ENCODE data around the gene WDR4.
"Not testable (repeated sequence)": the region's sequence is repeated elsewhere in the genome, so short reads cannot be mapped to it uniquely, and the experiment has no call there.

Gene WDR4

DNA sequence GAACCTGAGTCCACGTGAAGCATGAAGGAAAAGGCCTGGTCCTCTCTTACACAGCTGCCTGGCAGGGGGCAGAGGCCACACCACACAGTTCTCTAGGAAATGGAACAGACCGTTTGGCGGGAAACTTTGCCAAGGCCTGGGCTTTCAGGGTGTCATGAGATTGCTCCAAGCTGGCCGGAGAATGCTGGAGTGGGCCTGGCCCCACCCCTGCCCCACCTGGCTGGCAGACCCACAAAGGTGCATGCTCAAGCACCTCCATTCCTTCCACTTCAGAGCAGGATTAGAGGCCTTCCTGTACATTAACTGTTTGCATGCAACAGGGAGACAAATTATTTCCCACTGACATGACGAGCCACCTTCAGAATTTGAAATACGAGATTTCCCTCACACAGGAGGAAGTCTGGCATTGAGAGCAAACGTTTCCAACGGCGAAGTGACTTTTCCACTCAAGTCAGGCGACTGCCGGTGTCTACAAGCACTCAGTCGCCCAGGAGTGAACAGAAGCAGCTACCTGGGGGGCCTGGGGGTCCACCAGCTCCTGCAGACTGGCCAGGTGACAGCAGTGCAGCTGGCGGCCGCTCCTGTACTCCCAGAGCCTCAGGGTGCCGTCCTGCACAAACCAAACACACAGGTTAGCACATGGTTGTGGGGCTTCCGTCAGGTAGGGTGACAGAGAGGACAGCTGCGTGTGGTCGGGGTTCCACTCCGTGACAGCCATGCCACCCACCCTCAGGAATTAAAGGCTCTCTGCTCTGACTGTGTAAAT lies 24.0 kb downstream of the WDR4 start:
- Histone ChIP-seq H3K36me3 (ENCODE audit: insufficient read depth, low read length) (peaks cover 80% of the 10 kb centered on the region), H3K4me3 (ENCODE audit: low read length) (no peak overlapping the region), H3K27me3 (ENCODE audit: insufficient read depth, low read length) (no peaks in the 10 kb centered on the region), H3K9me3 (ENCODE audit: low read length) (no peaks in the 10 kb centered on the region), H3K4me1 (ENCODE audit: insufficient read depth, low read length) (no peaks in the 10 kb centered on the region), H2AFZ (ENCODE audit: low read depth, low read length) (no peak overlapping the region)

DNA sequence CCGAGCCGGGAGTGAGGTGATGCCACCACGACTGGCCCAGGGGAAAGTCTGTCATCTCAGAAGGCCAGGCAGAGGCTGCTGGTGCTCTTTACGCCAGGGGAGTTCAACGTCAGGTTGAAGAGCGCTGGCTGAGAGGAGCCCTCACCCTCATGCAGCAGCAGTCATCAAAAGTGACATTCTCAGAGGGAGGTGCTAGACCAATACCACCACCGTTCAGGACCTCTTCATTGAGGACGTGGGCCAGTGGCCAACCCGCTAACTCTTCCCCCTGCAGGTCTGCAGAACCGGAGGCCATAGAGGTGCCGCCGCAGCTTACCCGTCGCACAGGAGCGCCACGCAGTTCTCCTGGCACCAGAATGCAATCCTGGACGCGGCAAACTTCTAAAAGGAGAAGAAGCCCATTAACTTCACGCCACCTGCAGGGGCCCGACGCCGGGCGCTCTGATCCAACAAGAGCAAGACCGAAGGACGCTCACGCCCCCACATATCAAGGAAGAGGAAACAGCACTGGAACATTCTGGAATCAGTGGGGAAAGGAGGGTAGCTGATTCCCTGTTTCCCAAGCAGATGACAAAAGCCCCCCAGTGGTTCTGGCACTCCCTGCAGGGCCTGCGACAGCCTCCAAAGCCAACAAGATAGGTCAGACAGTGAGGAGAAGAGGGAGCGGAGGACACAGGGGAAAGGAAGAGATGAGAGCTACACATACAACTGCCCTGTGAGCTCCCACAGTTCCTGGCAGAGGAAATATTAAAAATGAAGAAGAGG lies 24.9 kb downstream of the WDR4 start:
- peaks cover 80% of the 10 kb centered on the region for H3K36me3 ChIP-seq (ENCODE audit: insufficient read depth, low read length)
- no peak overlapping the region for H3K4me3 ChIP-seq (ENCODE audit: low read length)
- H3K27me3 ChIP-seq (ENCODE audit: insufficient read depth, low read length) = no peaks in the 10 kb centered on the region
- no peak overlapping the region for H2AFZ ChIP-seq (ENCODE audit: low read depth, low read length)
- no peaks in the 10 kb centered on the region for H3K9me3 ChIP-seq (ENCODE audit: low read length)
- no peaks in the 10 kb centered on the region for H3K4me1 ChIP-seq (ENCODE audit: insufficient read depth, low read length)

DNA sequence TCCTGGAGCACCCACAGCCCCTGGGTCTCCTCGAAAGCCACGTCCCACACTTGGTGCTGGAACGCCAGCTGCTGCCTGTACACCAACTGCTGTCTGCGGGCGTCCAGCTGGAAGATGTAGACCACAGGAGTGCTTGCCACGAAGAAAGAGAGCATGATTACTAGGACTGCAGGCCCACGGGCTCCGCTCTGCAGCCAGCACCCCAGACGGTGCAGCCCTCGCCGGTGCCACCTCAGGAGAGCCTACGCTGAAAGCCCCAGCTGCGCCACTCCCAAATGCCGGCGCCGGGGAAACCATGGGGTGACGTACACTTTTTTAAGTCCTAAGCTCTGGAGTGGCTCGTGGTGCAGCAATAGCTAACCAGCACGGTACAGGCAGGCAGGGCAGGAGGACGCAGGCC lies 25.7 kb downstream of the WDR4 start:
- H3K9me3 ChIP-seq (ENCODE audit: low read length) = no peaks in the 10 kb centered on the region
- no peak overlapping the region for H3K4me3 ChIP-seq (ENCODE audit: low read length)
- peaks cover 82% of the 10 kb centered on the region for H3K36me3 ChIP-seq (ENCODE audit: insufficient read depth, low read length)
- no peaks in the 10 kb centered on the region for H3K27me3 ChIP-seq (ENCODE audit: insufficient read depth, low read length)
- H3K4me1 ChIP-seq (ENCODE audit: insufficient read depth, low read length) = no peaks in the 10 kb centered on the region
- H2AFZ ChIP-seq (ENCODE audit: low read depth, low read length) = no peak overlapping the region

DNA sequence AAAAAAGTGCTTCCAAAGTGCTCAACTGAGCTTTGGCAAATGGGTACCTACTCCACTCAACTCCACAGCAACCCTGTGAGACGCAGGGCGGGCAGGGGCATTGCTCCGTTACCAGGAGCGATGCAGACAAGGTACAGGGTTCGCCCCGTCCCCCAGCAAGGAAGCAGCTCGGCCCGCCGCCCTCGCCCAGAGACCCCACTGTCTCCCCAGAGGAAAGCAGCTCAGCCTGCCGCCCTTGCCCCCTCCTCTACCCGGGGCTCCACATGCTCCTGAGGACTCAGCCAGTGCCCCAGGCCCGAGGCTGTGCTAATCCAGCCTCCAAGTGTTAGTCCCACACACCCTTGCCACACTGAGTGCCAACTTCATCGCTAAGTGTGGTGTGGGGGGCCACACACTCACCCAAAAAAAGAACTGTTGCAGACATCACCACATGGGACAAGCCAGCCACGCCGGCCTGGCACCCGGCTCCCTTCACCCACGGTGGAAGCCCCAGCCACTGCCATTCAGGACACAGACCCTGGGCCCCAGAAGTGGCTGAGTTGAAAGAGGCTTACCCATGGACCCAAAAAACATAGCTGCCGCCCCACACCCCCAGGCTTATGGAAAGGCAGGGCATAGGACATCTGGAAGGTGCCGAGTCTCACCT lies 26.3 kb downstream of the WDR4 start:
- H3K4me1 ChIP-seq (ENCODE audit: insufficient read depth, low read length) = no peaks in the 10 kb centered on the region
- H3K36me3 ChIP-seq (ENCODE audit: insufficient read depth, low read length) = peaks cover 76% of the 10 kb centered on the region

DNA sequence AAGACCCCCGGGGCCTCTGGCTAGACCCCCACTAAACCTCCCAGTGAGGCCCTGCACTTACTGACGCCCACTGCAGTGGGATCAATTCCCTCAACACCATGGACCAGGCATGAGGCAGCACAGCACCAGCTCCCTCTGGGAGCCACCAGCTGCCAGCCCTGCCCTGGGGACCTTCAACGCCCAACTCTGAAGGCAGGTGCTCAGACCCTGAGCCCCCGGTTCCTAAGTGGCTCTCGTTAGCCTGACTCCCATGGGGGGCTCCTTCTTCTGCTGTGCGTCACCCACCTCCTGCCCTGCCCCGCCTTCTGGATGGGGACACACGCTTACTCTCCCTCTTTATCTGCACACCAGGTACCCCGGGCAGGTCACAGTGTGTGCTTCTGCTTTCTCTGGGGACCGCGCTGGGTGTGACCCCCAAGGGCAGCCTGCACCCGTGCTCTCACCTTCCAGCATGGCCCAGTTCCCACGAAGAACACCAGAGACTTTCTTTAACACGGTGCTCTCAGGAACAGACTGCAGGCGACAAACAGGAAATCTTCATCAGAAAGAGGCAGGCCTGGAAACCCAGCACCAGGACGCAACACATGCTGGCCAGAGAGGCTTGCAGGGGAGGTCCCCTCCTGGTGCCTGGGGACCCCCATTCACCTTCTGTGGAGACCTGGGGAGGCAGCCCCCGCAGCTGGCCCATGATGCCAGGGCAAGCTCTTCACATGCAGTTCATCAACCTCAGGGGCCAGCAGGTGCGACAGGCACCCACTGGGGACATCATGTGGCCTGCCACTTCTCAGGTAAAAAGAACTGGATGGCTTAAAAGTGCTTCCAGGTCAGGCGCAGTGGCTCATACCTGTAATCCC lies 27.3 kb downstream of the WDR4 start:
- Histone ChIP-seq H3K36me3 (ENCODE audit: insufficient read depth, low read length) (peaks cover 77% of the 10 kb centered on the region), H3K9me3 (ENCODE audit: low read length) (no peaks in the 10 kb centered on the region), H3K4me3 (ENCODE audit: low read length) (no peak overlapping the region), H3K4me1 (ENCODE audit: insufficient read depth, low read length) (no peaks in the 10 kb centered on the region), H3K27me3 (ENCODE audit: insufficient read depth, low read length) (no peaks in the 10 kb centered on the region), H2AFZ (ENCODE audit: low read depth, low read length) (no peak overlapping the region)

More for the DNA sequence above, 26.3 kb downstream of the WDR4 start:
- H3K9me3 ChIP-seq (ENCODE audit: low read length) = no peaks in the 10 kb centered on the region
- no peaks in the 10 kb centered on the region for H3K27me3 ChIP-seq (ENCODE audit: insufficient read depth, low read length)
- no peak overlapping the region for H2AFZ ChIP-seq (ENCODE audit: low read depth, low read length)
- H3K4me3 ChIP-seq (ENCODE audit: low read length) = no peak overlapping the region

DNA sequence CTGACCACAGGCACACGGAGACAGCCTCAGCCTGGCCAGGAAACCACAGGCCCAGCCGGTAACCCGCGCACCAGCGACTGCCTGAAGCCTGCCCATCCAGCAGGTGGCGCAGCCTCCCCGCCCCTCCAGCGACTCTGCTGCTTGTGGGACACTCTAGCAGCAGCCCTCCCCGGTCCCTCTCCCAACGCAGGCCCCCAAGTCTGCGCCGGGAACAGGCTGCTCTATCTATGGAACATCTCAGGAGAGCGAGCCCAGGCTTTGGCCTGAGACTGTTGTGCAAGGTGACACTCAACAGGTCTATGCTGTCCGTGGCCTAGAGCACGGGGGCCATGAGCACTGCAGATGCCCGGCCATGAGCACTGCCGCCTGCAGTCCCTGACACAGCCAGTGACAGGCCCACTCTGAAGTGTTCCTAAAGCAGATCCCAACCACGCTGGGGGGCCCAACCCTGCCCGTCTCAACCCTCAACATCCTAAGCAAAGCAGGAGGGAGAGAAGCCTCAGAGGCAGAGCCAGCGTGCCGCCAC lies 28.4 kb downstream of the WDR4 start:
- Histone ChIP-seq H3K4me1 (ENCODE audit: insufficient read depth, low read length) (no peaks in the 10 kb centered on the region), H3K9me3 (ENCODE audit: low read length) (no peaks in the 10 kb centered on the region), H3K4me3 (ENCODE audit: low read length) (no peak overlapping the region), H3K27me3 (ENCODE audit: insufficient read depth, low read length) (no peaks in the 10 kb centered on the region), H3K36me3 (ENCODE audit: insufficient read depth, low read length) (peaks cover 76% of the 10 kb centered on the region), H2AFZ (ENCODE audit: low read depth, low read length) (no peak overlapping the region)

DNA sequence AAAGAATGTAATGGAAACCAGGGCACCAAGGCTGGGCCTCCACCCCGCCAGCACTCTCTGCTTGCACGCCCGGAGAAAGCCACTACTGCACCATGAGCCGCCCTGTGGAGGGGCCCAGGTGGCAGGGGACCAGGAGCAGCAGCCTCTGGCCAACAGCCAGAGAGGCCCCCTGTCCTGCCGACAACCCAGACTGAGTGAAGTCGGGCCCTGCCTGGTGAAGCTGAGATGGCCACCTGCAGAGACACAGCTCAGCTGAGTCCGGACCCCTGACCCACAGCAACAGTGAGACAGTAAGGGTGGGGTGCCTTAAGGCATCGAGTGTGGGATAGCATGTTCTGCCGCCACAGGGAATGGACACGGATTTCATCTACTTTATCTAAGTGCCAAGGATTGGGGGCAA lies 28.9 kb downstream of the WDR4 start:
- Histone ChIP-seq H3K4me1 (ENCODE audit: insufficient read depth, low read length) (peaks cover under 1% of the 10 kb centered on the region), H3K4me3 (ENCODE audit: low read length) (no peak overlapping the region), H3K36me3 (ENCODE audit: insufficient read depth, low read length) (peaks cover 75% of the 10 kb centered on the region), H2AFZ (ENCODE audit: low read depth, low read length) (no peak overlapping the region), H3K27me3 (ENCODE audit: insufficient read depth, low read length) (no peaks in the 10 kb centered on the region), H3K9me3 (ENCODE audit: low read length) (no peaks in the 10 kb centered on the region)

DNA sequence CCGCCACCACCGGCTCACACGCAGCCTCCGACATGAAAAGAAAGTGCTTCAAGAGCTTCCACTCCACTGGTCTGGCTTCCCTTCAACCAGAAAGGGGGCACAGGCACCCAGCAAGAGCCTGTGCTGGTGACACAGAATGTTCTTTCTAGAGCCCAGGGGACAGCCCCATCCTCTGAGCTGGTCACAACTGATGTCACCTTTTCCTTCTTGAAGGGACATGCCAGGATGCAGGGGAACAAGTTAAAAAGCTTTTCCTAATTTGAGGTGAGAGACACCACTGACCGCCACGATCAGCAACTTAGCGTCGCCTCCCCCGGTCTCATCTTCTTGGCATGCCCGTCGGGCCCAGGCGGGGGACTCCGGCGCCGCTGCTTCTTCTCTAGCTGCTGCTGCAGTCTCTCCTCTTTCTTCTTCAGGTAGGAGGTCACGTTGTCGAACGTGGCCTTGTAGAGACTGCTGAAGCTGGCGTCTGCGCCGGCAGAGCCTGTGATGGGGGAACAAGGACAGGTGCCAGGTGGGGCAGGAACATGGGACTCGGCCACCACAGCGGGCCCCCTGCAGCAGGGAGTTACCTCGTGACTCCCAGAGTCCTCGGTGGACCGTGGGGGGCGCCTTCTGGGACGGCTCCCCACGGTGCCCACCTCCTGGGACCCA lies 29.5 kb downstream of the WDR4 start:
- H3K4me3 ChIP-seq (ENCODE audit: low read length) = no peak overlapping the region
- H2AFZ ChIP-seq (ENCODE audit: low read depth, low read length) = no peak overlapping the region
- peaks cover 73% of the 10 kb centered on the region for H3K36me3 ChIP-seq (ENCODE audit: insufficient read depth, low read length)
- peaks cover 4% of the 10 kb centered on the region for H3K4me1 ChIP-seq (ENCODE audit: insufficient read depth, low read length)
- H3K27me3 ChIP-seq (ENCODE audit: insufficient read depth, low read length) = no peaks in the 10 kb centered on the region
- no peaks in the 10 kb centered on the region for H3K9me3 ChIP-seq (ENCODE audit: low read length)

DNA sequence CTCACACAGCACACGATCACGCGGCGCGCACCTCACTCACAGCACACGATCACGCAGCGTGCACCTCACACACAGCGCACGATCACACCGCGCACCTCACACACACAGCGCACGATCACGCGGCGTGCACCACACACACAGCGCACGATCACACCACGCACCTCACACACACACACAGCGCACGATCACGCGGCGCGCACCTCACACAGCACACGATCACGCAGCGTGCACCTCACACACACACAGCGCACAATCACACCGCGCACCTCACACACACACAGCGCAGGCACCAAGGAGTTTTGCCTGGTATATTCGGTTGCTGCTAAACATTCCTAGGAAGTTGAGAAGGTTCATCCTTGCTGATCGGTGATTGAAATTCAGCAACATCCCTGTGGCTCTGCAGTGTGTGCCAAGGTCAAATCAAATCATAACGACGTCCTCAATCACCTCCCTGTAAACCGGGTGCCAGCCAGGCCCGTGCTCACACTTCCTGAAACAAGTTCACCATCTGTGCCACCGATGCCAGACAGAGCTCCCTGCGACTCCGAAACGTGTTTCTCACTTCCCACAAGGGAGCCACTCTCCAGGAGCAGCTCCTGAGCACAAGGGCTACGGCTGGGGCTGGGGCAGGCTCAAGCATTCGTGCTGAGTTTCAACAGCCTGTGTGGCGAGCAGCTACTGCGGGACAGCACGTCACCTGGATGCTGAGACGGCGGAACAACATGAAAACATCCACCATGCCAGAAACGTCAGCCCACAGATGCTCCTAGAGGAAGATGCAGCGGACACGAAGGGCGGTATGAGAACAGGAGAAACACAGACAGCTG lies 30.2 kb downstream of the WDR4 start:
- peaks cover 4% of the 10 kb centered on the region for H3K4me1 ChIP-seq (ENCODE audit: insufficient read depth, low read length)
- H3K27me3 ChIP-seq (ENCODE audit: insufficient read depth, low read length) = no peaks in the 10 kb centered on the region
- no peak overlapping the region for H2AFZ ChIP-seq (ENCODE audit: low read depth, low read length)
- no peak overlapping the region for H3K4me3 ChIP-seq (ENCODE audit: low read length)
- no peaks in the 10 kb centered on the region for H3K9me3 ChIP-seq (ENCODE audit: low read length)
- peaks cover 69% of the 10 kb centered on the region for H3K36me3 ChIP-seq (ENCODE audit: insufficient read depth, low read length)

DNA sequence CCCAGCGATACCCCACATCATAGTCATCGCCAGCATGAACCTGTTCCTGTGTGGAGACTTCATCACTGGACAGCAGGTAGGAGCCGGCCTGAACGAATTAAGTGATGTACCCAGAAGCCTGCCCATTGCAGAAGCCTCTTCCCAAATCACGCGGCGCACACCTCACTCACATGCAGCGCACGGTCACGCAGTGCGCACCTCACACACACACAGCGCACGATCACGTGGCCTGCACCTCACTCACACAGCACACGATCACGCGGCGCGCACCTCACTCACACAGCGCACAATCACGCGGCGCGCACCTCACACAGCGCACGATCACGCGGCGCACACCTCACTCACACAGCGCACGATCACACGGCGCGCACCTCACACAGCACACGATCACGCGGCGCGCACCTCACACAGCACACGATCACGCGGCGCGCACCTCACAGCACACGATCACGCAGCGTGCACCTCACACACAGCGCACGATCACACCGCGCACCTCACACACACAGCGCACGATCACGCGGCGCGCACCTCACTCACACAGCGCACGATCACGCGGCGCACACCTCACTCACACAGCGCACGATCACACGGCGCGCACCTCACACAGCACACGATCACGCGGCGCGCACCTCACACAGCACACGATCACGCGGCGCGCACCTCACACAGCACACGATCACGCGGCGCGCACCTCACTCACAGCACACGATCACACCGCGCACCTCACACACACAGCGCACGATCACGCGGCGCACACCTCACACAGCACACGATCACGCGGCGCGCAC lies 31.0 kb downstream of the WDR4 start:
- H3K4me1 ChIP-seq (ENCODE audit: insufficient read depth, low read length); H3K4me3 ChIP-seq (ENCODE audit: low read length): not testable (repeated sequence)
- H3K36me3 ChIP-seq (ENCODE audit: insufficient read depth, low read length) = peaks cover 64% of the 10 kb centered on the region

DNA sequence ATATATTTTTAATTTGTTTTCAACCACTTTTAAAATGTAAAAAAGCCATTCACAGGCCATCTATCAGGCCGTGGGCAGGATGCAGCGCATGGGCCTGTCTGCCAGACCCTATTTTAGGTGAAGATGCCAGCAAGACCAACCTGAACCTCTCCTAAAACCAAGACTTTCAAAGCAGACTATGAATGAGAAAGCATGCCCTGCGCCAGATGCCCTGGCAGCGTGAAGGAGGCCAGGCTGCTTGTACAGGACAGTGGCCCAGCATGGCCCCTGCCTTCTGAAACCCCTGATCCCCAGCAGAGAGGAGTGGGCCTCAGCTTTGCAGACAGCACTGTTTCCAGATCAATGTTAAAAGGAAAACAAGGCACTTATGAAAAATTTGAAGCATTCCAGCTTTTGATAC lies 31.6 kb downstream of the WDR4 start:
- Histone ChIP-seq H3K27me3 (ENCODE audit: insufficient read depth, low read length) (no peaks in the 10 kb centered on the region), H3K36me3 (ENCODE audit: insufficient read depth, low read length) (peaks cover 61% of the 10 kb centered on the region), H3K4me1 (ENCODE audit: insufficient read depth, low read length) (peaks cover 4% of the 10 kb centered on the region), H3K4me3 (ENCODE audit: low read length) (no peak overlapping the region), H2AFZ (ENCODE audit: low read depth, low read length) (no peak overlapping the region), H3K9me3 (ENCODE audit: low read length) (no peaks in the 10 kb centered on the region)

More for the DNA sequence above, 31.0 kb downstream of the WDR4 start:
- not testable (repeated sequence) for H3K27me3 ChIP-seq (ENCODE audit: insufficient read depth, low read length); H3K9me3 ChIP-seq (ENCODE audit: low read length); H2AFZ ChIP-seq (ENCODE audit: low read depth, low read length)
